K562 (cell line): ENCODE data around the gene FAM199X. TPM values are rescaled to one million over a fixed set of nuclear protein-coding genes. Genes with fewer than 3 reads are reported as not detected.

Experiments used
- CTCF ChIP-seq, 3 experiments: IDR thresholded peaks in 2 of 3; conservative IDR thresholded peaks in 1 of 3; 2 replicates each; pipeline ENCODE4 v1.5.1; 2011 to 2012; ENCODE audit warnings: low read length in 3 of 3, mild to moderate bottlenecking in 3 of 3, control low read depth in 2 of 3, improper control_type of control experiment in 1 of 3, inconsistent platforms in 1 of 3, low read depth in 1 of 3, mixed read lengths in 1 of 3, moderate library complexity in 1 of 3; ENCODE audit not compliant: insufficient read depth in 2 of 3
- HSF4 ChIP-seq: fragments of 250-450 bp; sonication (Bioruptor Pico); IDR thresholded peaks from 2 replicates; pipeline ENCODE4 v2.1.2; 2022; ENCODE audit warnings: mild to moderate bottlenecking, moderate library complexity, borderline replicate concordance
- IRF2 ChIP-seq: sonication (generic); formaldehyde crosslinking; IDR thresholded peaks from 2 replicates; pipeline ENCODE4 v1.8.1; 2022; ENCODE audit warnings: mild to moderate bottlenecking, missing genetic modification reagents
- NR2C2 ChIP-seq, 2 experiments: fragments of 200-800 bp in 1 of 2; sonication (Bioruptor generic) in 1 of 2; sonication (generic) in 1 of 2; formaldehyde crosslinking in 1 of 2; IDR thresholded peaks; 2 replicates each; pipeline versions ENCODE4 v1.6.1 to v1.8.0; 2016 to 2022; ENCODE audit warnings: mild to moderate bottlenecking in 1 of 2, missing compliant biosample characterization in 1 of 2, missing genetic modification characterization in 1 of 2, missing genetic modification reagents in 1 of 2
- RAD21 ChIP-seq, 2 experiments: fragments of 250-450 bp in 1 of 2; fragments of 450-650 bp in 1 of 2; sonication (Bioruptor Pico) in 1 of 2; formaldehyde crosslinking in 1 of 2; IDR thresholded peaks in 1 of 2; conservative IDR thresholded peaks in 1 of 2; 2 replicates each; pipeline versions ENCODE4 v1.4.0 to v1.8.0; 2020 to 2022; ENCODE audit warnings: mild to moderate bottlenecking in 2 of 2, moderate library complexity in 1 of 2
- UBTF ChIP-seq, 2 experiments: IDR thresholded peaks; 2 replicates each; pipeline ENCODE4 v1.6.1; 2012; ENCODE audit warnings: improper control_type of control experiment in 2 of 2, low read depth in 2 of 2, low read length in 2 of 2, borderline replicate concordance in 1 of 2
- ZFP30 ChIP-seq: fragments of 250-450 bp; sonication (Bioruptor Pico); IDR thresholded peaks from 2 replicates; pipeline ENCODE4 v1.8.0; 2022; ENCODE audit warnings: moderate library complexity, mild to moderate bottlenecking, inconsistent platforms, borderline replicate concordance
- ZNF780A ChIP-seq: fragments of 250-450 bp; sonication (Bioruptor Pico); IDR thresholded peaks from 2 replicates; pipeline ENCODE4 v1.5.0; 2021; ENCODE audit warnings: mild to moderate bottlenecking
- polyA plus RNA-seq, 8 experiments: library from polyadenylated mRNA; depleted of rRNA in 4 of 8; stranded (reverse) in 5 of 8; unstranded in 3 of 8; fragments of >200 nt; fragmentation: Nextera tagmentation in 2 of 8; fragmentation: Illumina TruSeq in 1 of 8; extraction: Ambion mirVana in 2 of 8; extraction: Trizol in 1 of 8; gene quantifications; 2 replicates each; pipeline versions ENCODE4 v1.2.1 to v1.2.3, GENCODE V29; 2011 to 2014; ENCODE audit warnings: inconsistent platforms in 1 of 8, missing spikeins in 1 of 8
- total RNA-seq, 7 experiments: library from RNA; depleted of rRNA in 6 of 7; stranded (reverse); fragments of >200 nt in 6 of 7; fragmentation: Illumina TruSeq in 2 of 7; extraction: Trizol in 2 of 7; gene quantifications; 2 replicates each; pipeline versions ENCODE4 v1.2.1 to v1.2.3, GENCODE V29; 2011 to 2021; ENCODE audit warnings: low replicate concordance in 1 of 7

FAM199X gene
- total and polyA plus RNA-seq, 9 of the 15 experiments (the other 6 are each of a cell fraction or from before 2014, with no cell fraction given): 4.6 to 22.2 (median 13.7) TPM

DNA sequence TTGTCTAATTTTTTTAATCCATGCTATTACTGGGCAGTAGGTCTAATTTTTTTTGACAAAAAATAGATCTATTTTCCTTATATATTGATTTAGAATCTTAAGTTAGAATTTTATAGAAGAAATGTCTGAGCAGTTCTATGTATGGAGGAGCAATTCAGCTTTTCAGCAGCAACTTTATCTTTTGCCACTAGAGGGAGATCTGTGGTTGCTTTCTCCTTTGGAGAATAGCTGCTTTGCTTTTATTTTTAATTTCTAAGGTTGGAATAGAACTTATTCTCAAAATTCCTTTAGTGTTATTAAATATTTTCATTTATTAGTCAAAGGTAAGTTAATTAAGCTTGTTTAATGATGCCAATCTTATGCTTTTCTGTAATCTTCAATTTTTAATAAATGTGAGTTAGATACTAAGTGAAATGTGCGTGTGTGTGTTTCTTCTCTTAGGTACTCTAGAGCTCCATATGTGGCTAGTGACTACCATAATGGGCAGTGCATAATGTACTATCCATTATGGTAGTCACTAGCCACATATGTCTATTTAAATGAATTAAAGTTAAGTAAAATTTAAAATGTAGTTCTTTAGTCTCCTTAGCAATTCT lies 29.3 kb downstream of the FAM199X start (continued):
- TF ChIP-seq NR2C2 (CRISPR knock-in tag; IDR thresholded peaks at IDR 0.05): no peak
- TF ChIP-seq NR2C2 (tag; IDR thresholded peaks at IDR 0.05): no peak
- TF ChIP-seq ZNF780A: no peak
- no peak for TF ChIP-seq UBTF (IDR thresholded peaks at IDR 0.05; ENCODE audit: borderline replicate concordance in 1 of 2, low read depth in 2 of 2, low read length in 2 of 2)
- TF ChIP-seq ZFP30 (CRISPR knock-in tag): no peak
- TF ChIP-seq IRF2 (CRISPR knock-in tag): no peak
- TF ChIP-seq HSF4 (CRISPR knock-in tag): no peak
- peak in 1 of 2 experiments; percentile 37; a peak in 3 of 4 replicates for TF ChIP-seq RAD21 (CRISPR knock-in tag; conservative IDR thresholded peaks at IDR 0.05 in 1 of 2, IDR thresholded peaks at IDR 0.05 in 1 of 2)
- TF ChIP-seq CTCF (IDR thresholded peaks at IDR 0.05 in 2 of 3, conservative IDR thresholded peaks at IDR 0.05 in 1 of 3; ENCODE audit: insufficient read depth in 2 of 3, low read depth in 1 of 3, low read length in 3 of 3): peak; percentile 34 to 68 (median 57); a peak in 5 of 6 replicates
